ENCODE results near the gene KLK12. TPM values are rescaled to one million over a fixed set of nuclear protein-coding genes. Genes with fewer than 3 reads are reported as not detected.

KLK12 gene
- total RNA-seq, 2 experiments from 2014 or later, result not detected

- peaks cover 0 to 15% of the 10 kb centered on the region in 2 experiments for H3K9me3 ChIP-seq (ENCODE audit: control insufficient read depth in 1 of 2, insufficient read depth in 1 of 2, low read length in 2 of 2)
- H3K4me1 Mint-ChIP-seq (ENCODE audit: low read depth), result no peaks in the 10 kb centered on the region
- TF ChIP-seq CTCF (IDR thresholded peaks at IDR 0.05), result no peak
- no peak overlapping the region for H3K4me3 Mint-ChIP-seq
- H3K27me3 ChIP-seq (ENCODE audit: control insufficient read depth in 1 of 2, insufficient read depth in 2 of 2, low read length in 2 of 2), result peaks cover 11 to 24% of the 10 kb centered on the region in 2 experiments
- H3K27ac ChIP-seq (ENCODE audit: low read depth in 1 of 2, low read length in 2 of 2), result no peak overlapping the region
- intact Hi-C loops (cut with DNase I, micrococcal nuclease), result no loop called here
- ChIA-PET CTCF (no interaction called here), POLR2A (no interaction called here)
- H3K36me3 Mint-ChIP-seq (ENCODE audit: low read depth), result no peaks in the 10 kb centered on the region
- ATAC-seq (ENCODE audit: poor library complexity) (no peak), DNase-seq (no peak)
- H3K27ac Mint-ChIP-seq, result no peak overlapping the region
- no peaks in the 10 kb centered on the region for H3K9me3 Mint-ChIP-seq
- H3K4me3 ChIP-seq (ENCODE audit: low read length), result no peak overlapping the region
- peaks cover 69% of the 10 kb centered on the region for H3K27me3 Mint-ChIP-seq
- no peaks in the 10 kb centered on the region for H3K36me3 ChIP-seq (ENCODE audit: insufficient read depth, low read length)
- no peaks in the 10 kb centered on the region for H3K4me1 ChIP-seq (ENCODE audit: insufficient read depth, low read length)
These were observed 28.4 kb downstream of the KLK12 start for GRCh38 chr19:51006406-51006805.

GRCh38 chr19:51005248-51005647, 29.6 kb downstream of the KLK12 start:
- peaks cover 0 to 22% of the 10 kb centered on the region in 2 experiments for H3K9me3 ChIP-seq (ENCODE audit: control insufficient read depth in 1 of 2, insufficient read depth in 1 of 2, low read length in 2 of 2)
- H3K4me1 Mint-ChIP-seq (ENCODE audit: low read depth), result no peaks in the 10 kb centered on the region
- no peak overlapping the region for H3K4me3 Mint-ChIP-seq
- TF ChIP-seq CTCF (IDR thresholded peaks at IDR 0.05), result no peak
- peaks cover 68% of the 10 kb centered on the region for H3K27me3 Mint-ChIP-seq
- DNase-seq (no peak), ATAC-seq (ENCODE audit: poor library complexity) (no peak)
- no peak overlapping the region for H3K27ac Mint-ChIP-seq
- no peaks in the 10 kb centered on the region for H3K36me3 ChIP-seq (ENCODE audit: insufficient read depth, low read length)
- H3K4me3 ChIP-seq (ENCODE audit: low read length), result no peak overlapping the region
- POLR2A ChIA-PET, result no interaction called here
- no peaks in the 10 kb centered on the region for H3K36me3 Mint-ChIP-seq (ENCODE audit: low read depth)
- no peaks in the 10 kb centered on the region for H3K9me3 Mint-ChIP-seq
- no peak overlapping the region for H3K27ac ChIP-seq (ENCODE audit: low read depth in 1 of 2, low read length in 2 of 2)
- no peaks in the 10 kb centered on the region for H3K4me1 ChIP-seq (ENCODE audit: insufficient read depth, low read length)
- CTCF ChIA-PET, result no interaction called here
- H3K27me3 ChIP-seq (ENCODE audit: control insufficient read depth in 1 of 2, insufficient read depth in 2 of 2, low read length in 2 of 2), result peaks cover 20 to 29% of the 10 kb centered on the region in 2 experiments
- intact Hi-C loops (cut with DNase I, micrococcal nuclease), result no loop called here

GRCh38 chr19:51003316-51003715, 31.5 kb downstream of the KLK12 start:
- no peaks in the 10 kb centered on the region for H3K36me3 ChIP-seq (ENCODE audit: insufficient read depth, low read length)
- no peak for TF ChIP-seq CTCF (IDR thresholded peaks at IDR 0.05)
- ChIA-PET POLR2A (no interaction called here), CTCF (no interaction called here)
- Mint-ChIP-seq H3K27me3 (peaks cover 72% of the 10 kb centered on the region), H3K27ac (no peak overlapping the region), H3K36me3 (ENCODE audit: low read depth) (no peaks in the 10 kb centered on the region), H3K4me3 (no peak overlapping the region), H3K4me1 (ENCODE audit: low read depth) (no peaks in the 10 kb centered on the region), H3K9me3 (no peaks in the 10 kb centered on the region)
- no peaks in the 10 kb centered on the region for H3K4me1 ChIP-seq (ENCODE audit: insufficient read depth, low read length)
- ATAC-seq (ENCODE audit: poor library complexity) (no peak), DNase-seq (no peak)
- H3K27me3 ChIP-seq (ENCODE audit: control insufficient read depth in 1 of 2, insufficient read depth in 2 of 2, low read length in 2 of 2), result peaks cover 24 to 30% of the 10 kb centered on the region in 2 experiments
- H3K27ac ChIP-seq (ENCODE audit: low read depth in 1 of 2, low read length in 2 of 2), result no peak overlapping the region
- H3K4me3 ChIP-seq (ENCODE audit: low read length), result no peak overlapping the region
- peaks cover 0 to 22% of the 10 kb centered on the region in 2 experiments for H3K9me3 ChIP-seq (ENCODE audit: control insufficient read depth in 1 of 2, insufficient read depth in 1 of 2, low read length in 2 of 2)
- intact Hi-C loops (cut with DNase I, micrococcal nuclease), result no loop called here
